Heart left ventricle (tissue), 13 donors: ENCODE measurements around the gene RAB3C.

Source experiments
- POLR2A ChIP-seq, 2 donors: fragments of 450-650 bp; IDR thresholded peaks; one replicate each; pipeline ENCODE4 v1.6.1; 2017; ENCODE audit warnings: antibody characterized with exemption in 2 of 2, mild to moderate bottlenecking in 2 of 2, moderate library complexity in 2 of 2
- TF ChIP-seq, protein P1 (sequence below), 12 donors: fragments of 200-600 bp; sonication (generic) in 4 of 12; IDR thresholded peaks; one replicate each; pipeline versions ENCODE4 v1.5.0 to v1.8.0; 2018 to 2022; ENCODE audit warnings: antibody characterized with exemption in 12 of 12, mild to moderate bottlenecking in 5 of 12
- donor health status: ischemic (EF 13 %, LVEDD 7.1; RV severe dilation, severe dysfunction).
- donor health status: DM: no; HTN: yes; CAD: no.
- donor health status: DM: no; HTN: no; CAD: no.
- donor health status: ischemic (EF 25% LVEDD 6.9; RV normal size, moderate dysfunction).
- donor health status: ischemic (EF 25% LVEDD 5.7; RV mildly dilated, moderate dysfunction).
- donor health status: ischemic (EF 35%, LVEDD 5.7; RV mildly dilated, moderate dysfunction).
- donor health status: nonischemic (EF 11% LVEDD 7.7; RV severe dilation, severe dysfunction).
- donor health status: DM: yes; HTN: yes; CAD: no.
- donor health status: PGD.
- donor health status: ischemic (EF 29% LVEDD 5.4; RV normal size, mild dysfunction).
- donor health status: nonischemic (EF 23%, LVEDD 6.1; RV moderate dilation, normal function).

DNA sequence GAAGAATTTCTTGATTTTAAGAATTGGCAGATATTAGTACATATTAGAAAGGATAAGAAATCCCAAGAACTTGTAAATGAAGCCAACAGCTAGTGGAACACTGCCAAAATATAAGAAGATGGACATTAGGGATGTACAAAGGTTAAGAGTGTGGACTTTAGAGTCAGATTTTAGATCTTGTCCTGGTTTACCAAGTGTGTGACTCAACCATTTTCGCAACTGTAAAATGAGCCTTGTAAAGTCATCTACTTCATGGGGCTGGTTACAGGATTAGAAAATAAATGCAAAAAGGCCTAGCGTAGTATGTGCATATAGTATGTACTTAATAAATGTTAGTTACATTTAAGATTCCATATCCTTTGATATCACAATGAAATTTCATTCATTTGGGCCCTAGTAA, 260.0 kb downstream of the RAB3C start:
- TF ChIP-seq, protein P1, sequence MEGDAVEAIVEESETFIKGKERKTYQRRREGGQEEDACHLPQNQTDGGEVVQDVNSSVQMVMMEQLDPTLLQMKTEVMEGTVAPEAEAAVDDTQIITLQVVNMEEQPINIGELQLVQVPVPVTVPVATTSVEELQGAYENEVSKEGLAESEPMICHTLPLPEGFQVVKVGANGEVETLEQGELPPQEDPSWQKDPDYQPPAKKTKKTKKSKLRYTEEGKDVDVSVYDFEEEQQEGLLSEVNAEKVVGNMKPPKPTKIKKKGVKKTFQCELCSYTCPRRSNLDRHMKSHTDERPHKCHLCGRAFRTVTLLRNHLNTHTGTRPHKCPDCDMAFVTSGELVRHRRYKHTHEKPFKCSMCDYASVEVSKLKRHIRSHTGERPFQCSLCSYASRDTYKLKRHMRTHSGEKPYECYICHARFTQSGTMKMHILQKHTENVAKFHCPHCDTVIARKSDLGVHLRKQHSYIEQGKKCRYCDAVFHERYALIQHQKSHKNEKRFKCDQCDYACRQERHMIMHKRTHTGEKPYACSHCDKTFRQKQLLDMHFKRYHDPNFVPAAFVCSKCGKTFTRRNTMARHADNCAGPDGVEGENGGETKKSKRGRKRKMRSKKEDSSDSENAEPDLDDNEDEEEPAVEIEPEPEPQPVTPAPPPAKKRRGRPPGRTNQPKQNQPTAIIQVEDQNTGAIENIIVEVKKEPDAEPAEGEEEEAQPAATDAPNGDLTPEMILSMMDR (IDR thresholded peaks at IDR 0.05) = no peak
- TF ChIP-seq POLR2A (IDR thresholded peaks at IDR 0.05) = no peak
